ENCODE measurements around the gene RBM7.

RBM7 gene

GRCh38 chr11:114413958-114414357, 13.5 kb downstream of the RBM7 start:
- TF ChIP-seq EZH2phosphoT487 (IDR thresholded peaks at IDR 0.05; ENCODE audit: low read depth) = no peak
- no peak for TF ChIP-seq CTCF (IDR thresholded peaks at IDR 0.05; ENCODE audit: low read depth, low read length)
- H2AFZ ChIP-seq (ENCODE audit: low read depth, low read length) = no peak overlapping the region
- no peak overlapping the region for H3K9ac ChIP-seq (ENCODE audit: low read length)
- H3K4me3 ChIP-seq (ENCODE audit: low read length) = no peak overlapping the region
- H3K79me2 ChIP-seq (ENCODE audit: low read length) = no peaks in the 10 kb centered on the region
- no peak overlapping the region for H3K27ac ChIP-seq (ENCODE audit: low read length)
- H4K20me1 ChIP-seq (ENCODE audit: insufficient read depth, low read length) = no peaks in the 10 kb centered on the region
- H3K9me3 ChIP-seq (ENCODE audit: insufficient read depth, low read length) = no peaks in the 10 kb centered on the region
- H3K4me2 ChIP-seq (ENCODE audit: low read length) = no peak overlapping the region
- no peaks in the 10 kb centered on the region for H3K4me1 ChIP-seq (ENCODE audit: low read length)
- H3K36me3 ChIP-seq (replicated peaks; ENCODE audit: low read depth, low read length) = peaks cover 11% of the 10 kb centered on the region
- no peaks in the 10 kb centered on the region for H3K27me3 ChIP-seq (ENCODE audit: low read depth, low read length)

GRCh38 chr11:114416441-114416961, 16.0 kb downstream of the RBM7 start:
- Histone ChIP-seq H3K9me3 (ENCODE audit: insufficient read depth, low read length) (no peaks in the 10 kb centered on the region), H3K4me1 (ENCODE audit: low read length) (no peaks in the 10 kb centered on the region), H3K27me3 (ENCODE audit: low read depth, low read length) (no peaks in the 10 kb centered on the region), H3K9ac (ENCODE audit: low read length) (no peak overlapping the region), H4K20me1 (ENCODE audit: insufficient read depth, low read length) (no peaks in the 10 kb centered on the region), H3K79me2 (ENCODE audit: low read length) (no peaks in the 10 kb centered on the region), H3K36me3 (replicated peaks; ENCODE audit: low read depth, low read length) (no peaks in the 10 kb centered on the region), H2AFZ (ENCODE audit: low read depth, low read length) (no peak overlapping the region), H3K4me2 (ENCODE audit: low read length) (no peak overlapping the region), H3K27ac (ENCODE audit: low read length) (no peak overlapping the region), H3K4me3 (ENCODE audit: low read length) (no peak overlapping the region)
- TF ChIP-seq EZH2phosphoT487 (IDR thresholded peaks at IDR 0.05; ENCODE audit: low read depth) (no peak), CTCF (IDR thresholded peaks at IDR 0.05; ENCODE audit: low read depth, low read length) (no peak)

GRCh38 chr11:114426280-114426679, 25.8 kb downstream of the RBM7 start:
- Histone ChIP-seq H3K9me3 (ENCODE audit: insufficient read depth, low read length) (no peaks in the 10 kb centered on the region), H3K27ac (ENCODE audit: low read length) (no peak overlapping the region), H3K36me3 (replicated peaks; ENCODE audit: low read depth, low read length) (no peaks in the 10 kb centered on the region), H3K4me2 (ENCODE audit: low read length) (no peak overlapping the region), H3K27me3 (ENCODE audit: low read depth, low read length) (no peaks in the 10 kb centered on the region), H3K79me2 (ENCODE audit: low read length) (no peaks in the 10 kb centered on the region), H3K9ac (ENCODE audit: low read length) (no peak overlapping the region), H4K20me1 (ENCODE audit: insufficient read depth, low read length) (no peaks in the 10 kb centered on the region), H3K4me1 (ENCODE audit: low read length) (0 out of 2 replicates have a peak, but pooled peaks cover 5% of the 10 kb centered on the region), H3K4me3 (ENCODE audit: low read length) (no peak overlapping the region), H2AFZ (ENCODE audit: low read depth, low read length) (no peak overlapping the region)
- no peak for TF ChIP-seq CTCF (IDR thresholded peaks at IDR 0.05; ENCODE audit: low read depth, low read length)
- no peak for TF ChIP-seq EZH2phosphoT487 (IDR thresholded peaks at IDR 0.05; ENCODE audit: low read depth)

GRCh38 chr11:114430290-114430689, 29.8 kb downstream of the RBM7 start:
- Histone ChIP-seq H3K27me3 (ENCODE audit: low read depth, low read length) (no peaks in the 10 kb centered on the region), H3K27ac (ENCODE audit: low read length) (no peak overlapping the region), H4K20me1 (ENCODE audit: insufficient read depth, low read length) (no peaks in the 10 kb centered on the region), H2AFZ (ENCODE audit: low read depth, low read length) (no peak overlapping the region), H3K79me2 (ENCODE audit: low read length) (no peaks in the 10 kb centered on the region), H3K4me1 (ENCODE audit: low read length) (no peaks in the 10 kb centered on the region), H3K9ac (ENCODE audit: low read length) (no peak overlapping the region), H3K4me2 (ENCODE audit: low read length) (no peak overlapping the region), H3K9me3 (ENCODE audit: insufficient read depth, low read length) (no peaks in the 10 kb centered on the region), H3K36me3 (replicated peaks; ENCODE audit: low read depth, low read length) (no peaks in the 10 kb centered on the region), H3K4me3 (ENCODE audit: low read length) (no peak overlapping the region)
- TF ChIP-seq CTCF (IDR thresholded peaks at IDR 0.05; ENCODE audit: low read depth, low read length) (no peak), EZH2phosphoT487 (IDR thresholded peaks at IDR 0.05; ENCODE audit: low read depth) (no peak)

Measured in OCI-LY3 (cell line).